MM.1S (cell line): Measurements from ENCODE around the gene NOD1.

Source experiments
- CTCF ChIP-seq: fragments of 300-600 bp; sonication (generic); IDR thresholded peaks from 2 replicates; pipeline ENCODE4 v1.5.1; 2016; ENCODE audit warnings: antibody characterized with exemption, low read length, mixed read lengths
- EZH2phosphoT487 ChIP-seq: fragments of 300-600 bp; sonication (generic); IDR thresholded peaks from 2 replicates; pipeline ENCODE4 v1.6.1; 2018; ENCODE audit warnings: antibody characterized with exemption, low read length

- no peak for TF ChIP-seq CTCF
- no peak for TF ChIP-seq EZH2phosphoT487
Measured at GRCh38 chr7:30453016-30453415, 25.6 kb downstream of the NOD1 start.
